ENCODE results near the gene SEMA5A. TPM values are rescaled to one million over a fixed set of nuclear protein-coding genes. Genes with fewer than 3 reads are reported as not detected.
A peak's percentile ranks its signal among the peaks of the same experiment; 100 is the strongest.

Gene SEMA5A
- 42.3 and 47.1 TPM in 2 replicates for total RNA-seq

- peaks cover 26% of the 10 kb centered on the region for H3K36me3 ChIP-seq (ENCODE audit: insufficient read depth, low read length)
- TF ChIP-seq CTCF (IDR thresholded peaks at IDR 0.05; ENCODE audit: extremely low read depth, low read depth, low read length): no peak
- peak within 1 kb of the TSS; percentile 94 for H3K4me2 ChIP-seq (ENCODE audit: insufficient read depth, low read length)
- peak; percentile 92 for DNase-seq (ENCODE audit: insufficient read length, low spot score, missing footprints)
- no peaks in the 10 kb centered on the region for H3K9me3 ChIP-seq (ENCODE audit: low read depth, low read length)
- peak within 1 kb of the TSS; percentile 92 for H3K4me3 ChIP-seq (ENCODE audit: insufficient read depth, low read length)
- peaks cover 79% of the 10 kb centered on the region for H3K79me2 ChIP-seq (ENCODE audit: insufficient read depth, low read length)
- peak within 1 kb of the TSS; percentile 89 for H2AFZ ChIP-seq (ENCODE audit: low read length)
- peaks cover 33% of the 10 kb centered on the region for H3K4me1 ChIP-seq (ENCODE audit: insufficient read depth, low read length)
- no peaks in the 10 kb centered on the region for H3K27me3 ChIP-seq (ENCODE audit: insufficient read depth, low read length)
- peaks cover 6% of the 10 kb centered on the region for H4K20me1 ChIP-seq (ENCODE audit: insufficient read depth, low read length)
- H3K27ac ChIP-seq (ENCODE audit: low read depth, low read length): peak within 1 kb of the TSS; percentile 98
These were observed at the start of gene SEMA5A for GRCh38 chr5:9545992-9546851. Gene SEMA5A, minus strand, starts transcription at chr5:9546075. Its CDS starts 166,129 bp downstream, at chr5:9379946.

GRCh38 chr5:9594913-9595312, 49.0 kb upstream of the SEMA5A start:
- no peak overlapping the region for H3K4me2 ChIP-seq (ENCODE audit: insufficient read depth, low read length)
- peaks cover 38% of the 10 kb centered on the region for H3K27me3 ChIP-seq (ENCODE audit: insufficient read depth, low read length)
- no peak overlapping the region for H2AFZ ChIP-seq (ENCODE audit: low read length)
- H4K20me1 ChIP-seq (ENCODE audit: insufficient read depth, low read length): no peaks in the 10 kb centered on the region
- no peak for DNase-seq (ENCODE audit: insufficient read length, low spot score, missing footprints)
- H3K79me2 ChIP-seq (ENCODE audit: insufficient read depth, low read length): no peaks in the 10 kb centered on the region
- H3K4me1 ChIP-seq (ENCODE audit: insufficient read depth, low read length): peaks cover 2% of the 10 kb centered on the region
- no peak overlapping the region for H3K4me3 ChIP-seq (ENCODE audit: insufficient read depth, low read length)
- H3K36me3 ChIP-seq (ENCODE audit: insufficient read depth, low read length): no peaks in the 10 kb centered on the region
- H3K9me3 ChIP-seq (ENCODE audit: low read depth, low read length): no peaks in the 10 kb centered on the region
- no peak for TF ChIP-seq CTCF (IDR thresholded peaks at IDR 0.05; ENCODE audit: extremely low read depth, low read depth, low read length)
- no peak overlapping the region for H3K27ac ChIP-seq (ENCODE audit: low read depth, low read length)

- Histone ChIP-seq H2AFZ (ENCODE audit: low read length) (no peak overlapping the region), H3K27ac (ENCODE audit: low read depth, low read length) (no peak overlapping the region), H4K20me1 (ENCODE audit: insufficient read depth, low read length) (no peaks in the 10 kb centered on the region), H3K4me1 (ENCODE audit: insufficient read depth, low read length) (no peaks in the 10 kb centered on the region), H3K27me3 (ENCODE audit: insufficient read depth, low read length) (peaks cover 4% of the 10 kb centered on the region), H3K4me2 (ENCODE audit: insufficient read depth, low read length) (no peak overlapping the region), H3K36me3 (ENCODE audit: insufficient read depth, low read length) (no peaks in the 10 kb centered on the region), H3K4me3 (ENCODE audit: insufficient read depth, low read length) (no peak overlapping the region), H3K79me2 (ENCODE audit: insufficient read depth, low read length) (no peaks in the 10 kb centered on the region), H3K9me3 (ENCODE audit: low read depth, low read length) (no peaks in the 10 kb centered on the region)
- DNase-seq (ENCODE audit: insufficient read length, low spot score, missing footprints): no peak
- no peak for TF ChIP-seq CTCF (IDR thresholded peaks at IDR 0.05; ENCODE audit: extremely low read depth, low read depth, low read length)
These were observed 43.4 kb upstream of the SEMA5A start for GRCh38 chr5:9589049-9589835.

- no peak for TF ChIP-seq CTCF (IDR thresholded peaks at IDR 0.05; ENCODE audit: extremely low read depth, low read depth, low read length)
- H3K79me2 ChIP-seq (ENCODE audit: insufficient read depth, low read length): no peaks in the 10 kb centered on the region
- H2AFZ ChIP-seq (ENCODE audit: low read length): no peak overlapping the region
- H4K20me1 ChIP-seq (ENCODE audit: insufficient read depth, low read length): no peaks in the 10 kb centered on the region
- H3K27me3 ChIP-seq (ENCODE audit: insufficient read depth, low read length): peaks cover 4% of the 10 kb centered on the region
- DNase-seq (ENCODE audit: insufficient read length, low spot score, missing footprints): no peak
- H3K4me2 ChIP-seq (ENCODE audit: insufficient read depth, low read length): no peak overlapping the region
- H3K4me3 ChIP-seq (ENCODE audit: insufficient read depth, low read length): no peak overlapping the region
- no peaks in the 10 kb centered on the region for H3K4me1 ChIP-seq (ENCODE audit: insufficient read depth, low read length)
- H3K36me3 ChIP-seq (ENCODE audit: insufficient read depth, low read length): no peaks in the 10 kb centered on the region
- H3K9me3 ChIP-seq (ENCODE audit: low read depth, low read length): no peaks in the 10 kb centered on the region
- H3K27ac ChIP-seq (ENCODE audit: low read depth, low read length): no peak overlapping the region
These were observed 42.4 kb upstream of the SEMA5A start for GRCh38 chr5:9588254-9588653.

All from osteoblast (primary cell).